ENCODE data around the gene FXYD1.
"Not testable (repeated sequence)": the region's sequence is repeated elsewhere in the genome, so short reads cannot be mapped to it uniquely, and the experiment has no call there.

The FXYD1 gene

DNA sequence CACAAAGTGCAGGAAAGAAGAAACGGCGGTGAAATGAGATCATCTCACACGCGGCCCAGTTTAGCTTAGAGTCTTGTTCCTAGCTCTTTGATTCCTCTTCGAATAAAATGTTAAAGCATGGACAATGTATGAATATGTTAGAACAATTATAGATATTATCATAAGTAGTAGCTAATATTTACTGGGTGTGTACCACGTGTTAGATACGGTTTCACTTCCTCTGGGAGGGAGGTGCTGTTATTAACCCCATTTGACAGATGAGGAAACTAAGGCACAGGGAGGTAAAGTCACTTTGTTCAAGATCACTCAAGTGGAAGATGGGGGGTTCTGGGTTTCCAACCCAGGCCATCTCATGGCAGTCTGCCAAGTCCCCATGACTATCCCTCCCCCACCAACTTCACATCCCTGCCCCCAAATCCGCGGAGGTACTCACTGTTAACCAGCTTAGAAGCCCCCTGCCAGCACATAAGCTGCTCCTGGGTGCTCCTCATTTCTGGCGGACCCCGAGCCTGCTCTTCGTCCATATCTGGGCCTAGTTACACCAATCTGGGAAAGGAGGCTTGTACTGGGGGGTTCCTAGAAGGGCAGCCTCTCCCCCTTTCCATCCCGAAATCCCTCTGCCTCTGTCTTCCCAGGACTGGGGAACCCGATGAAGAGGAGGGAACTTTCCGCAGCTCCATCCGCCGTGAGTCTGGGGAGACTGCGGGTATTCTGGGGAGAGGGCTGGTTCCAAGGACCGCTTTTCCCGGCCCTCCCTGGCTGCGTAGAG lies 3.4 kb downstream of the FXYD1 start:
- FAIRE-seq (no peak), DNase-seq (ENCODE audit: insufficient read length) (no peak)
- TF ChIP-seq POLR2A (IDR thresholded peaks at IDR 0.05; ENCODE audit: low read depth, low read length) (no peak), POLR2AphosphoS5 (IDR thresholded peaks at IDR 0.05; ENCODE audit: low read depth, low read length) (no peak), TAF1 (IDR thresholded peaks at IDR 0.05; ENCODE audit: borderline replicate concordance, low read depth, low read length) (no peak)

DNA sequence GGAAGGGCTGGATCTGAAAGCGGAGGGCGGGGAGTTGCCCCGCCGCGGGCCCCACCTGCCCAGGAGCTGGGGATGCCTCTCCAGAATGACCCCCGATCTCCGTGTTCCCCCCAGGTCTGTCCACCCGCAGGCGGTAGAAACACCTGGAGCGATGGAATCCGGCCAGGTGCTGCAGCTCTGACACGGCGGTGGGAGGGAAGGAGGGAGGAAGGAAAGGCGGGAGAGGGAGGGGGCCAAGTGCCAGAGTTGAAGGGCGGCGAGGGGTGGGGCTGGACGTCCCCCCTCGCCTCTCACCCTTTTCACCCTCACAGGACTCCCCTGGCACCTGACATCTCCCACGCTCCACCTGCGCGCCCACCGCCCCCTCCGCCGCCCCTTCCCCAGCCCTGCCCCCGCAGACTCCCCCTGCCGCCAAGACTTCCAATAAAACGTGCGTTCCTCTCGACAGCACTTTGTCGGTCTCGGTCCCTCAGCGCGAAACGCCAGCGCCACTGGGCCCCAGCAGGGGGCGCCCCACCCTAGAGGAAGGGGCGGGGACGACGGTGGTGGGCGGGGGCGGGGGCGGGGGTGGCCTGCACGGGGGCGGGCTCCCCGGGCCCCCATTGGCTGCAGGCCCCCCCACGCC lies 4.1 kb downstream of the FXYD1 start:
- peak; percentile 61 for DNase-seq (ENCODE audit: insufficient read length)
- TF ChIP-seq TAF1 (IDR thresholded peaks at IDR 0.05; ENCODE audit: borderline replicate concordance, low read depth, low read length) (no peak), POLR2AphosphoS5 (IDR thresholded peaks at IDR 0.05; ENCODE audit: low read depth, low read length) (no peak), POLR2A (IDR thresholded peaks at IDR 0.05; ENCODE audit: low read depth, low read length) (no peak)
- FAIRE-seq = peak; percentile 81

DNA sequence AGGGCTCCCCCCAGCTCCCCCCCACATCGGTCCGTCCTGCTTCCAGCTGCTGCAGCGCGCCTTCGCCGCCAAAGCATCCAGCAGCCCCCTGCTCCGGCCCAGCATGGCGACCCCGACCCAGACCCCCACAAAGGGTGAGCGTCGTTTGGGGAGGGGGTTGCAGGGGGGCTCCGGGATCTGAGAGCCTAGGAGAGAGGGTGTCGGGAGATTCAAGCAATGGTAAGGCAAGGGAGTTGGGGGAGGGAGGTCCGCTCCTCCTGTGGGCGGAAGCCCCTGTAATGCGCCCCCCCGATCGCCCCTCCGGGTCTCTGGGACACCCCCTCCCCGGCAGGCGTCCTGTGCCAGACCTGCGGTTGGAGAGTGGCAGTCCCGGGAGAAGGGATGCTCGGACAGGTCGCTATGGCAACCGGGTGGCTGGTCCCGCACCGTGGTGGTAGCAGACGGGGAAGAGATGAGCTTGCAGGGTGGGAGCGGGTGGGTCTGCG lies 4.6 kb downstream of the FXYD1 start, which contains the start of gene FXYD7:
TSS of gene FXYD7 (plus strand) at position 25 of the 485 bp plus-strand sequence. CDS start at position 104, 79 bp downstream.
- TF ChIP-seq POLR2AphosphoS5 (IDR thresholded peaks at IDR 0.05; ENCODE audit: low read depth, low read length) (no peak), TAF1 (IDR thresholded peaks at IDR 0.05; ENCODE audit: borderline replicate concordance, low read depth, low read length) (no peak), POLR2A (IDR thresholded peaks at IDR 0.05; ENCODE audit: low read depth, low read length) (no peak)
- DNase-seq (ENCODE audit: insufficient read length) (no peak), FAIRE-seq (no peak)

DNA sequence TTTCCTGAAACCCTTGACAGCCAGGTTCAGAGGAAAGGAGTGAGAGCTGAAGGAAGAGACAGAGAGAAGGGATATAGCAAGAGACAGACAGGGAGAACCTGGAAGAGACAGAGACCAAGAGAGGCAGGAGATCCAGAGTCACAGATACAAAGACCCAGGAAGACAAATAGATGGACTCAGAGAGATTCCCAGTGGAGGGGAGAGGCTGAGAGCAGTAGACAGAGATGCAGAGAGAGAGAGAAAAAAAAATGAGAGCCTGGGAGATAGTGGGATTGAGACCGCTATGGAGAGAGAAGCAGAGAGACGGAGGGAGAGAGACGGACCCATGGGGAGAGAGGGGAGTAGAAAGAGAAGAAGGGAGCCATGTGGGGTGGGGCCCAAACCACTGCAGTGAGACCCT lies 5.2 kb downstream of the FXYD1 start:
- TF ChIP-seq POLR2A (IDR thresholded peaks at IDR 0.05; ENCODE audit: low read depth, low read length) (no peak), POLR2AphosphoS5 (IDR thresholded peaks at IDR 0.05; ENCODE audit: low read depth, low read length) (no peak), TAF1 (IDR thresholded peaks at IDR 0.05; ENCODE audit: borderline replicate concordance, low read depth, low read length) (no peak)
- FAIRE-seq (no peak), DNase-seq (ENCODE audit: insufficient read length) (no peak)

DNA sequence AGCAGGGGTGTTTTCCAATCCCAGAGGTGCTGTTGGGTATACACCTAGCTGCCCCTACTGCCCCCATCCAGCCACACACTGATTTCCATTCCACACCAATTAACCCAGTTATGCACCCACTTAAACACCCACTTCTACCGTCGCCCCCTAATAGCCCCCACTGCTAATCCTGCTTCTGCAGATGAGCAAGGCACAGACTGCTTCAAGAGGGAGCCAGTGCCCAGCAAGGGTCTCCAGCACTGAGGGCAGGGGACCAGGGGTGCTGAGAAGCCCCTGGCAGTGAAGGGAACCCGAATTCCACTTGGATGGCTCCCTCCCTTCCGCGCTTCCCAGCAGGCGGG lies 5.6 kb downstream of the FXYD1 start:
- FAIRE-seq = no peak
- TF ChIP-seq POLR2AphosphoS5 (IDR thresholded peaks at IDR 0.05; ENCODE audit: low read depth, low read length) (no peak), TAF1 (IDR thresholded peaks at IDR 0.05; ENCODE audit: borderline replicate concordance, low read depth, low read length) (no peak), POLR2A (IDR thresholded peaks at IDR 0.05; ENCODE audit: low read depth, low read length) (no peak)
- DNase-seq (ENCODE audit: insufficient read length) = no peak

DNA sequence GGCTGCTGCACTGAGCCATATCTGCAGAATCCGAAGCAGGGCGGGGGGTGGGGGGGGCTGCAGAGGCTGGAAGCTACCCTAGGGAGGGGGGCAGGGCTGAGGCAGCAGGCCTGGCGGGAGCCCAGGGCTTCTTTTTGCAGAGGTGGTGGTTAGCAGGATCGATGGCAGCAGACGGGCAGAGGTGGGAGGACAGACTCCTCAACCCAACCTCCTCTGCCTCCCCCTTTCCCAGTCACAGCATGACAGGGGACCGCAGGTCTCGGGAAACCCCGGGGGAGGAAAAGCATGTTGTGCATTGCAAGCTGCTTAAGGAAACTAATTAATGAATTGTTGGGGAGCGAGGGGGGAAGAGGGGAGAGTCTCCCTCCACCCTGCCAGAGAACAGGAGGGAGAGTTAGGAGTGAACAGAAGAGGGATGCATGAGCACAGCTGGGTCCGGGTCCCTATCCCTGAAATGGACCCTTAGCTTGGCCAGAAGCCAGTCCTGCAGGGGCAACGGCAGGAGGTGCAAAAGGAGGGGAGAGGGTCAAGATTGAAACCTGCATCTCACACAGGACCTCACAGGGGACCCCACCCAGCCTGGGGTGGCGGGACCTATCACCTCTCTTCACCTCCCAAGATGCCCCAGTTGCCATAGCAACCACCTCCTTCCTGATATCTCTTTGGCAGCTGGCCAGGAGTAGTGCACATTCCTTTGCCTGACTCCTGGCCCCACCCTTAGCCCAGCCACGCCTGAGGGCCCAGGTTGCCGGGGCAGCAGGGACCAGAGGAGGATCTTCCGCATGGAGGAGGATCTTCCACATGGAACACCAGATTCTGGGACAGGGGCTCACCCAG lies 6.2 kb downstream of the FXYD1 start:
- no peak for DNase-seq (ENCODE audit: insufficient read length)
- FAIRE-seq = no peak
- TF ChIP-seq TAF1 (IDR thresholded peaks at IDR 0.05; ENCODE audit: borderline replicate concordance, low read depth, low read length) = no peak
- TF ChIP-seq POLR2A (IDR thresholded peaks at IDR 0.05; ENCODE audit: low read depth, low read length) = no peak
- TF ChIP-seq POLR2AphosphoS5 (IDR thresholded peaks at IDR 0.05; ENCODE audit: low read depth, low read length) = no peak

DNA sequence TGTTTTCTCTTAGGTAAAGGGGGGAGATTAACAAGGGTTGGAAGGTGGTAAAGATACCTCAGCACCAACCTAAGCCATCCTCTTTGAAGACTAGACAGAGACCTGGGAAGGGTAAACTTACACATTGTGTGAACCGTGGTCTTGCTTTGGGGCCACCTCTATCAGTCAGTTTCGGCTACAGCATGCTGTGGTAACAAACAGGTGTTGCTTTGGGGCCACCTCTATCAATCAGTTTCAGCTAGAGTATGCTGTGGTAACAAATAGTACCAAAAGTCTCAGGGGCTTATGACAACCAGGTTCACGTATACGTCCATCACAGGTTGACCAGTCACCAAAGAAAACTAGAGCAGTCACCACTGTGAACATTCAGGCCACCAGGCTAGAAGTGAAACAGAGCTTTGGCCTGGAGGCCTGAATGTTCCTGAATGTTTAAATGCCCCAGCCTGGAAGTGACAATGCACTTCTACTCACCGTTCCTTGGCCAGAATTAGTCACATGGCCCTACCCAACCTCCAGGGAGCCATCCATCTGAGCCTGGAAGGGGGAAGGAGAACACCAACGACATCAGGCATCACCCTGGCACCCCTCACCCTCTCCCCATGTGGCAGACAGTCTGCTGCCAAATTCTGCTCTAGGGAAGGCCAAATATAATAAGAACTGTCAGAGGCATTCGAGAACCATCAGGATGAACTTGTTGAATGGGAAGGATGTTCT lies 8.3 kb downstream of the FXYD1 start:
- no peak for FAIRE-seq
- no peak for DNase-seq (ENCODE audit: insufficient read length)
- TF ChIP-seq TAF1 (IDR thresholded peaks at IDR 0.05; ENCODE audit: borderline replicate concordance, low read depth, low read length) = no peak
- no peak for TF ChIP-seq POLR2A (IDR thresholded peaks at IDR 0.05; ENCODE audit: low read depth, low read length)
- no peak for TF ChIP-seq POLR2AphosphoS5 (IDR thresholded peaks at IDR 0.05; ENCODE audit: low read depth, low read length)

DNA sequence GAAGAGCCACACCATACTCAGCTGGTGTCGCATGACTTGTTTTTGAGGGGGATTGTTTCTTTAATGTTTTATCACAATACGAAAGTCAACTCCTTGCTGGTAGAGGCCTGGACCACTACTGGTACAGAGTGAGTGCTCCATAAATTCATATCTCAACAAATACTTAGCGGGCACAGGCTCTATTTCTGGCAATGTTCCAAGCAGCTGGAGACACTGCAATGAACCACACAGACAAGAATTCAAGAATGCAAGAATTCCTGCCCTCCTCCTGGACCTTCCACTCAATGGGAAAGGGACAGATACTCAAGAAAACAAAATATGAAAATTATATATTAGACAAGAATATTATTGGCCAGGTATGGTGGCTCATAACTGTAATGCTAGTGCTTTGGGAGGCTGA lies 10.8 kb downstream of the FXYD1 start:
- FAIRE-seq (no peak), DNase-seq (ENCODE audit: insufficient read length) (no peak)
- TF ChIP-seq POLR2AphosphoS5 (IDR thresholded peaks at IDR 0.05; ENCODE audit: low read depth, low read length) (no peak), POLR2A (IDR thresholded peaks at IDR 0.05; ENCODE audit: low read depth, low read length) (no peak), TAF1 (IDR thresholded peaks at IDR 0.05; ENCODE audit: borderline replicate concordance, low read depth, low read length) (no peak)

DNA sequence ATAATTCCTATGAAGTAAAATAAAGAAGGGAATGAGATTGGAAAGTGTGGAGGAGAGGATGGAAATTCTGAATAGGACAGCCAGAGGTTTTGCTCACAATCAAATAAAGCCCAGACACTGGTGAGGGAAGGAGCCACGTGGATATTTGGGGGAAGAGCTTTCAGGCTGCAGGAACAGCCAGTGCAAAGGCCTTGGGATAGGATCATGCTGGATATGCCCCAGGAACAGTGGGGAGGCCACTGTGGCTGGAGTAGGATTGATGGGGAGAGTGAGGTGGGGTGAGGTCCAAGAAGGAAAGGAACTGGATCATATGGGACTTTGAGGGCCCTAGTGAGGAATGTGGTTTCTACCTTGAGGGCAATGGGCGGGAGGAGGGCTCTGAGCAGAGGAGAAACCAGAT lies 11.8 kb downstream of the FXYD1 start:
- TF ChIP-seq POLR2A (IDR thresholded peaks at IDR 0.05; ENCODE audit: low read depth, low read length) (no peak), POLR2AphosphoS5 (IDR thresholded peaks at IDR 0.05; ENCODE audit: low read depth, low read length) (no peak), TAF1 (IDR thresholded peaks at IDR 0.05; ENCODE audit: borderline replicate concordance, low read depth, low read length) (no peak)
- no peak for DNase-seq (ENCODE audit: insufficient read length)
- no peak for FAIRE-seq

DNA sequence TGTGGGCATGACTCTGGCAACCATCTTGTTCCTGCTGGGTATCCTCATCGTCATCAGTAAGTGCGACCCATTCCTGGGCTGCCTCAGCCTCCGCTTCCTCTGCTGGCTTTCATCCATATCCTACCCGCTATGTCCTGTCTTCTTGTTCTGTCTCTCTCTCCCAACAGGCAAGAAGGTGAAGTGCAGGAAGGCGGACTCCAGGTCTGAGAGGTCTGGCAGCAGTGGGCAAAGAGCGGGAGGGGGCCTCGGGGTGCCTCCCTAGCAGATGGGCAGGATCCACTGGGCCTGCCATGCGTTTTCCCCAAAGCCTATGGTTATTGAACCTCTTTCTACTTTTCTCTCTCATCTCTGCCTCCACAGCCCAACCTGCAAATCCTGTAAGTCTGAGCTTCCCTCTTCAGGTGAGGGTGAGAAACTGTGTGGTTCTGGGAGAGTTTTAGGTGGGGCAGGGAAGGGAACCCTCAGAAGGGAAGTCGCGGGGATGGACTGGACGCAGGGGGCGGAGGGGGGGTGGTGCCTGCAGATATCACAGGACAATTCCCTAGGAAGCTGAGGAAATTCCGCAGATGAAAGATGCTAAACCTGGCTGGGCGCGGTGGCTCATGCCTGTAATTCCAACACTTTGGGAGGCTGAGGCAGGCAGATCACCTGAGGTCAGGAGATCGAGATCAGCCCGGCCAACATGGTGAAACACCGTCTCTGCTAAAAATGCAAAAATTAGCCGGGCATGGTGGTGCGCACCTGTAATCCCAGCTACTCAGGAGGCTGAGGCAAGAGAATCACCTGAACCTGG lies 12.8 kb downstream of the FXYD1 start:
- FAIRE-seq = no peak
- no peak for TF ChIP-seq POLR2A (IDR thresholded peaks at IDR 0.05; ENCODE audit: low read depth, low read length)
- TF ChIP-seq TAF1 (IDR thresholded peaks at IDR 0.05; ENCODE audit: borderline replicate concordance, low read depth, low read length) = no peak
- TF ChIP-seq POLR2AphosphoS5 (IDR thresholded peaks at IDR 0.05; ENCODE audit: low read depth, low read length) = no peak
- no peak for DNase-seq (ENCODE audit: insufficient read length)

DNA sequence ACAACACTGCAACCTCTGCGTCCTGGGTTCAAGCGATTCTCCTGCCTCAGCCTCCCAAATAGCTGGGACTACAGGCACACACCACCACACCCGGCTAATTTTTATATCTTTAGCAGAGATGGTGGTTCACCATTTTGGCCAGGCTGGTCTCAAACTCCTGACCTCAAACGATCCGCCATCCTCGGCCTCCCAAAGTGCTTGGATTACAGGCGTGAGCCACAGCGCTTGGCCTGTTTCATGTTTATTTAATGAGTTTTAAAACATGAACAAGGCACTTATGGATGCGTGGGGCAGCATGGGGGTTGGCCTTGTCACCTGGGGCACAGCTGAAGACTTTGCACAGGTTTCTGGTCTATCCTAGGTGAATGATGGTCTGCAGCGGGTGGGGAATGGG lies 14.5 kb downstream of the FXYD1 start:
- FAIRE-seq; DNase-seq (ENCODE audit: insufficient read length): not testable (repeated sequence)

Measured in GM12892 (cell line).